Panc1 (cell line): ENCODE results near the gene EMX1. TPM values are rescaled to one million over a fixed set of nuclear protein-coding genes. Genes with fewer than 3 reads are reported as not detected.

ENCODE experiments used
- ATAC-seq: fragments of 200-7000 bp; cut with Tn5 transposase; 2 replicates; pipeline ENCODE4 v1.9.1; 2020; ENCODE audit warnings: mild to moderate bottlenecking, moderate library complexity
- BruUV-seq: library from RNA; stranded (reverse); fragments of 400-500 nt; replicated peaks from 2 replicates; lab custom pipeline; 2021; lab: Mats Ljungman, UMichigan
- CTCF ChIA-PET: fragments of 300-600 bp; sonication (Branson Sonifier 250); formaldehyde crosslinking; loops from one replicate; lab custom pipeline; 2022; ENCODE audit warnings: antibody characterized with exemption; lab: Charles Lee
- POLR2A ChIA-PET: fragments of 300-600 bp; sonication (Branson Sonifier 250); formaldehyde crosslinking; loops from one replicate; lab custom pipeline; 2022; ENCODE audit warnings: antibody characterized with exemption; lab: Charles Lee
- DNase-seq: peaks from one replicate; pipeline ENCODE4 v3.0.0-alpha.2; 2010; ENCODE audit warnings: low read depth, low spot score
- H3K27ac ChIP-seq: 2 replicates; pipeline ENCODE4 v1.5.1; 2011; ENCODE audit warnings: mild to moderate bottlenecking, low read length, inconsistent platforms
- H3K27me3 ChIP-seq: fragments of 200-500 bp; sonication (Bioruptor generic); 2 replicates; pipeline ENCODE4 v1.6.0; 2014; ENCODE audit warnings: low read length, inconsistent platforms; ENCODE audit not compliant: control insufficient read depth, insufficient read depth
- H3K36me3 ChIP-seq: fragments of 200-500 bp; sonication (Bioruptor generic); 2 replicates; pipeline ENCODE4 v1.5.1; 2014; ENCODE audit warnings: inconsistent platforms, mild to moderate bottlenecking, low read length, moderate library complexity; ENCODE audit not compliant: control insufficient read depth, insufficient read depth
- H3K4me1 ChIP-seq: 2 replicates; pipeline ENCODE4 v1.5.1; 2011; ENCODE audit warnings: inconsistent platforms, mild to moderate bottlenecking, low read length, moderate library complexity; ENCODE audit not compliant: control insufficient read depth, insufficient read depth
- H3K4me3 ChIP-seq, 2 experiments: 2 replicates each; pipeline ENCODE4 v1.5.1; 2011 to 2012; ENCODE audit warnings: low read depth in 2 of 2, low read length in 2 of 2, mild to moderate bottlenecking in 2 of 2, inconsistent platforms in 1 of 2, moderate library complexity in 1 of 2
- H3K9me3 ChIP-seq: fragments of 200-500 bp; sonication (Bioruptor generic); 2 replicates; pipeline ENCODE4 v1.5.1; 2014; ENCODE audit warnings: low read depth, mild to moderate bottlenecking, inconsistent platforms, low read length, moderate library complexity; ENCODE audit not compliant: control insufficient read depth, insufficient read depth
- CTCF ChIP-seq: fragments of 450-650 bp; IDR thresholded peaks from 2 replicates; pipeline ENCODE4 v1.5.1; 2017; ENCODE audit warnings: mild to moderate bottlenecking
- POLR2AphosphoS5 ChIP-seq: IDR thresholded peaks from 2 replicates; pipeline ENCODE4 v1.6.1; 2012; ENCODE audit warnings: mild to moderate bottlenecking, low read depth, low read length, moderate library complexity
- REST ChIP-seq, 2 experiments: IDR thresholded peaks; 2 replicates each; pipeline ENCODE4 v1.6.1; 2011 to 2012; ENCODE audit warnings: low read depth in 2 of 2, control low read depth in 1 of 2, low read length in 1 of 2, mild to moderate bottlenecking in 1 of 2, moderate library complexity in 1 of 2; ENCODE audit not compliant: insufficient read depth in 1 of 2
- SIN3A ChIP-seq: IDR thresholded peaks from 2 replicates; pipeline ENCODE4 v1.6.1; 2012; ENCODE audit warnings: low read depth, mild to moderate bottlenecking, low read length, moderate library complexity, borderline replicate concordance; ENCODE audit not compliant: insufficient read depth
- TCF7L2 ChIP-seq: IDR thresholded peaks from 2 replicates; pipeline ENCODE4 v1.6.1; 2011; ENCODE audit warnings: mild to moderate bottlenecking, low read depth, low read length, inconsistent platforms
- in situ Hi-C: cut with HindIII; loops from 2 replicates; pipeline ENCODE4 v1.10.0; 2016; ENCODE audit warnings: low sequenced_read_pairs, low pct_unique_long_range_greater_than_20kb
- intact Hi-C: fragments of 100-400 bp; cut with micrococcal nuclease; formaldehyde crosslinking; loops from one replicate; pipeline ENCODE4 v1.10.0; 2022; ENCODE audit not compliant: unreplicated experiment
- total RNA-seq: library from RNA; stranded (reverse); gene quantifications from one replicate; pipeline ENCODE4 v1.2.1, GENCODE V29; 2021; ENCODE audit not compliant: unreplicated experiment

EMX1 gene
- total RNA-seq, 1 experiment from 2014 or later = 0.36 TPM

- CTCF ChIA-PET = interaction anchor here (0.6 to 1.1 kb wide), 2 partner anchors 47 to 223 kb away, joined by 5 to 11 read pairs; no protein-coding TSS in a partner anchor
- BruUV-seq = no TSS peak
These were observed 23.0 kb downstream of the EMX1 start for GRCh38 chr2:72940361-72940760.

GRCh38 chr2:72940786-72941185 lies 23.5 kb downstream of the EMX1 start:
- Histone ChIP-seq H3K9me3 (no peaks in the 10 kb centered on the region), H3K4me1 (no peaks in the 10 kb centered on the region), H3K4me3 (no peak overlapping the region), H3K27me3 (no peaks in the 10 kb centered on the region), H3K36me3 (no peaks in the 10 kb centered on the region), H3K27ac (no peak overlapping the region)
- no TSS peak for BruUV-seq
- no peak for TF ChIP-seq CTCF
- no peak for TF ChIP-seq REST (IDR thresholded peaks at IDR 0.05; ENCODE audit: insufficient read depth in 1 of 2, low read depth in 2 of 2, low read length in 1 of 2)
- no peak for TF ChIP-seq SIN3A
- TF ChIP-seq POLR2AphosphoS5 = no peak
- TF ChIP-seq TCF7L2 = no peak
- ATAC-seq = no peak
- no peak for DNase-seq
- ChIA-PET POLR2A (no interaction called here), CTCF (interaction anchor here (0.6 to 1.1 kb wide), 2 partner anchors 47 to 223 kb away, joined by 5 to 11 read pairs; no protein-coding TSS in a partner anchor)
- in situ Hi-C loops (no loop called here), intact Hi-C loops (no loop called here)

More at GRCh38 chr2:72940361-72940760, 23.0 kb downstream of the EMX1 start:
- TF ChIP-seq CTCF (no peak), REST (IDR thresholded peaks at IDR 0.05; ENCODE audit: insufficient read depth in 1 of 2, low read depth in 2 of 2, low read length in 1 of 2) (no peak), POLR2AphosphoS5 (no peak), TCF7L2 (no peak), SIN3A (no peak)
- Histone ChIP-seq H3K27me3 (no peaks in the 10 kb centered on the region), H3K9me3 (no peaks in the 10 kb centered on the region), H3K36me3 (no peaks in the 10 kb centered on the region), H3K4me1 (no peaks in the 10 kb centered on the region), H3K4me3 (no peak overlapping the region), H3K27ac (no peak overlapping the region)
- POLR2A ChIA-PET = no interaction called here
- in situ Hi-C loops = no loop called here
- intact Hi-C loops = no loop called here
- DNase-seq (no peak), ATAC-seq (no peak)
